Measurements from ENCODE around the gene JOSD2. TPM values are rescaled to one million over a fixed set of nuclear protein-coding genes. Genes with fewer than 3 reads are reported as not detected.
A peak's percentile ranks its signal among the peaks of the same experiment; 100 is the strongest.

Gene JOSD2
- total and polyA plus RNA-seq, 9 of the 15 experiments (the other 6 are each of a cell fraction or from before 2014, with no cell fraction given), result 0.06 to 14.4 (median 3.1) TPM

- TF ChIP-seq ZNF511 (CRISPR knock-in tag; IDR thresholded peaks at IDR 0.05) (no peak), PHTF2 (CRISPR knock-in tag; IDR thresholded peaks at IDR 0.05) (no peak), ZNF274 (IDR thresholded peaks at IDR 0.05; ENCODE audit: borderline replicate concordance, low read depth, low read length) (no peak), CUX1 (CRISPR knock-in tag; IDR thresholded peaks at IDR 0.05) (no peak), BACH1 (tag; IDR thresholded peaks at IDR 0.05) (no peak), RFX1 (IDR thresholded peaks at IDR 0.05) (no peak), ZNF512 (tag; IDR thresholded peaks at IDR 0.05) (no peak), STAT6 (CRISPR knock-in tag; IDR thresholded peaks at IDR 0.05) (no peak), BRD9 (IDR thresholded peaks at IDR 0.05; ENCODE audit: low read depth, partially characterized antibody) (no peak), CTBP1 (IDR thresholded peaks at IDR 0.05; ENCODE audit: borderline replicate concordance) (peak; percentile 60; the same call in 1 of the 2 replicates), MYC (IDR thresholded peaks at IDR 0.05; ENCODE audit: low read depth, low read length) (no peak), MYC (CRISPR knock-in tag; IDR thresholded peaks at IDR 0.05; ENCODE audit: borderline replicate concordance, low read depth) (peak; percentile 35; the same call in 1 of the 2 replicates), ZNF75A (CRISPR knock-in tag; IDR thresholded peaks at IDR 0.05) (no peak), ZNF583 (CRISPR knock-in tag; IDR thresholded peaks at IDR 0.05) (no peak), DEAF1 (CRISPR knock-in tag; IDR thresholded peaks at IDR 0.05) (no peak), IFI16 (CRISPR knock-in tag; IDR thresholded peaks at IDR 0.05) (no peak), FOXA1 (IDR thresholded peaks at IDR 0.05; ENCODE audit: borderline replicate concordance) (no peak)
Observed at GRCh38 chr19:50476224-50476906, 34.6 kb downstream of the JOSD2 start, which contains the start of the genes EMC10 and GARIN5A (continued).
